Measurements from ENCODE around the gene SPRN.

Gene SPRN

GRCh38 chr10:133455611-133456031 lies 31.2 kb upstream of the SPRN start:
- TF ChIP-seq, protein P1, sequence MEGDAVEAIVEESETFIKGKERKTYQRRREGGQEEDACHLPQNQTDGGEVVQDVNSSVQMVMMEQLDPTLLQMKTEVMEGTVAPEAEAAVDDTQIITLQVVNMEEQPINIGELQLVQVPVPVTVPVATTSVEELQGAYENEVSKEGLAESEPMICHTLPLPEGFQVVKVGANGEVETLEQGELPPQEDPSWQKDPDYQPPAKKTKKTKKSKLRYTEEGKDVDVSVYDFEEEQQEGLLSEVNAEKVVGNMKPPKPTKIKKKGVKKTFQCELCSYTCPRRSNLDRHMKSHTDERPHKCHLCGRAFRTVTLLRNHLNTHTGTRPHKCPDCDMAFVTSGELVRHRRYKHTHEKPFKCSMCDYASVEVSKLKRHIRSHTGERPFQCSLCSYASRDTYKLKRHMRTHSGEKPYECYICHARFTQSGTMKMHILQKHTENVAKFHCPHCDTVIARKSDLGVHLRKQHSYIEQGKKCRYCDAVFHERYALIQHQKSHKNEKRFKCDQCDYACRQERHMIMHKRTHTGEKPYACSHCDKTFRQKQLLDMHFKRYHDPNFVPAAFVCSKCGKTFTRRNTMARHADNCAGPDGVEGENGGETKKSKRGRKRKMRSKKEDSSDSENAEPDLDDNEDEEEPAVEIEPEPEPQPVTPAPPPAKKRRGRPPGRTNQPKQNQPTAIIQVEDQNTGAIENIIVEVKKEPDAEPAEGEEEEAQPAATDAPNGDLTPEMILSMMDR (IDR thresholded peaks at IDR 0.05; ENCODE audit: borderline replicate concordance, insufficient read depth, low read depth, low read length), result no peak

DNA sequence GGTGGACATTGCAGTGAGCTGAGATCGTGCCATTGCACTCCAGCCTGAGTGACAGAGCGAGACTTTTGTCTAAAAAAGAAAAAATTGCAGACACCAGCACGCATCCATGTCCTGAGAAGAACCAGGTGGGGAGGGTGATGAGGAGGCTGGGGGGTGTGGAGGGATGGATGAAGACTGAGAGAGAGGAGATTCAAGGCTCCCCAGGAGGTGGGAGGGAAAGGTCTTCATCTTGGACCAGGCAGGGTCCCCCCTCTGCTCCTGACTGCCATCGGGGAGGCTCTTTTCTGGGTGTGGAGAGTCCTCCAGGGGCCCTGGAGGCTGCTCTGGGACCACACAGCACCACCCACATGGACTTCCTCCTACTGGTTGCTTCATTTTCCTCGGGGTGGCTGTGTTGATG lies 30.8 kb upstream of the SPRN start:
- no peak overlapping the region for H3K4me3 ChIP-seq (ENCODE audit: low read depth, low read length)
- TF ChIP-seq, protein P1 (IDR thresholded peaks at IDR 0.05; ENCODE audit: borderline replicate concordance, insufficient read depth, low read depth, low read length), result no peak

More at GRCh38 chr10:133455611-133456031, 31.2 kb upstream of the SPRN start:
- no peak overlapping the region for H3K4me3 ChIP-seq (ENCODE audit: low read depth, low read length)

DNA sequence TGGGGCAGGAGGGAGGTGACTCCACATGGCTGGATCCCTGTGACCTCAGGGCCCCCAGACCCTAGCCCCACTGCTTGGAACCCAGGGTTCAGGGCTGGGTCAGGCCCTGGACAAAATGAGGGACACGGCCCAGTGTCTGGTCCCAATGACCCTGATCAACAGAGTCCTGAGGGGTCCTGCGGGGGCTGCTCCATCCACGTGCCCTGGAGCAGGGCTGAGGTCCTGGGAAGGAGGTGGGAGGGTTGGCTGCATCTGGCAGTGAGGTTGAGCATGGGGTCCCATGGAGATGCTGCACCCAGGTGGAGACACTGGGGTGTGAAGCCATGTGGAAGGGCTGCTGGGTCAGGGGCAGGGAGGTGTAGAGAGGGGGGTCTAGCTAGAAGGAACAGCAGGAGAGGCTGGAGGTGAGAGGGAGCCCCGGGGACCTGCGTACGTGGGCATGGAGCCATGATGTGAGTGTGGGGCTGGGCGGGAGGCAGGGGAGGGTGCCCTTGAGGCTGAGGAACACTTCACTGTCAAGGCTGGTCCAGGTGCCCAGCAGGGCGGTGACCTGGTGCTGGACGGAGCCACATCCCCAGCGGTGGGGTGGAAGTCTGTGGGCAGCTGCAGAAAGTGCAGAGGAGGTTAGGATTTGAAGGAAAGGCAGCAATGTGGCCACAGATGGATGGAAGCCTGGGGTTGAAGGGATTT lies 29.9 kb upstream of the SPRN start:
- H3K4me3 ChIP-seq (ENCODE audit: low read depth, low read length), result no peak overlapping the region
- TF ChIP-seq, protein P1 (IDR thresholded peaks at IDR 0.05; ENCODE audit: borderline replicate concordance, insufficient read depth, low read depth, low read length), result no peak

- TF ChIP-seq, protein P1 (IDR thresholded peaks at IDR 0.05; ENCODE audit: borderline replicate concordance, insufficient read depth, low read depth, low read length), result no peak
- no peak within 1 kb of the TSS for H3K4me3 ChIP-seq (ENCODE audit: low read depth, low read length)
Observed at GRCh38 chr10:133453516-133454203, 29.2 kb upstream of the SPRN start, which contains the start of gene SCART1. SCART1 (plus strand) TSS chr10:133453945; CDS start chr10:133453998, 53 bp downstream.

- TF ChIP-seq, protein P1 (IDR thresholded peaks at IDR 0.05; ENCODE audit: borderline replicate concordance, insufficient read depth, low read depth, low read length), result no peak
- no peak overlapping the region for H3K4me3 ChIP-seq (ENCODE audit: low read depth, low read length)
Observed at GRCh38 chr10:133452453-133452852, 28.0 kb upstream of the SPRN start.

GRCh38 chr10:133451346-133451745 lies 26.9 kb upstream of the SPRN start:
- TF ChIP-seq, protein P1 (IDR thresholded peaks at IDR 0.05; ENCODE audit: borderline replicate concordance, insufficient read depth, low read depth, low read length), result no peak
- H3K4me3 ChIP-seq (ENCODE audit: low read depth, low read length), result no peak overlapping the region

GRCh38 chr10:133448120-133448519 lies 23.7 kb upstream of the SPRN start:
- H3K4me3 ChIP-seq (ENCODE audit: low read depth, low read length), result no peak overlapping the region
- TF ChIP-seq, protein P1 (IDR thresholded peaks at IDR 0.05; ENCODE audit: borderline replicate concordance, insufficient read depth, low read depth, low read length), result no peak
